Thyroid gland (tissue), 4 donors: ENCODE data around the gene PCDH12.

Source experiments
- POLR2A ChIP-seq, 2 donors: fragments of 450-650 bp; IDR thresholded peaks; one replicate each; pipeline ENCODE4 v1.6.1; 2017; ENCODE audit warnings: antibody characterized with exemption in 2 of 2, mild to moderate bottlenecking in 2 of 2, moderate library complexity in 1 of 2
- TF ChIP-seq, protein P1 (sequence below), 6 experiments: fragments of 200-600 bp in 3 of 6; fragments of 450-650 bp in 3 of 6; sonication (generic) in 3 of 6; IDR thresholded peaks; one replicate each; pipeline ENCODE4 v1.5.1; 2016 to 2019; ENCODE audit warnings: antibody characterized with exemption in 6 of 6, mild to moderate bottlenecking in 2 of 6, inconsistent platforms in 1 of 6, moderate library complexity in 1 of 6

GRCh38 chr5:141931694-141932093 lies 26.3 kb downstream of the PCDH12 start:
- TF ChIP-seq, protein P1, sequence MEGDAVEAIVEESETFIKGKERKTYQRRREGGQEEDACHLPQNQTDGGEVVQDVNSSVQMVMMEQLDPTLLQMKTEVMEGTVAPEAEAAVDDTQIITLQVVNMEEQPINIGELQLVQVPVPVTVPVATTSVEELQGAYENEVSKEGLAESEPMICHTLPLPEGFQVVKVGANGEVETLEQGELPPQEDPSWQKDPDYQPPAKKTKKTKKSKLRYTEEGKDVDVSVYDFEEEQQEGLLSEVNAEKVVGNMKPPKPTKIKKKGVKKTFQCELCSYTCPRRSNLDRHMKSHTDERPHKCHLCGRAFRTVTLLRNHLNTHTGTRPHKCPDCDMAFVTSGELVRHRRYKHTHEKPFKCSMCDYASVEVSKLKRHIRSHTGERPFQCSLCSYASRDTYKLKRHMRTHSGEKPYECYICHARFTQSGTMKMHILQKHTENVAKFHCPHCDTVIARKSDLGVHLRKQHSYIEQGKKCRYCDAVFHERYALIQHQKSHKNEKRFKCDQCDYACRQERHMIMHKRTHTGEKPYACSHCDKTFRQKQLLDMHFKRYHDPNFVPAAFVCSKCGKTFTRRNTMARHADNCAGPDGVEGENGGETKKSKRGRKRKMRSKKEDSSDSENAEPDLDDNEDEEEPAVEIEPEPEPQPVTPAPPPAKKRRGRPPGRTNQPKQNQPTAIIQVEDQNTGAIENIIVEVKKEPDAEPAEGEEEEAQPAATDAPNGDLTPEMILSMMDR (IDR thresholded peaks at IDR 0.05) = no peak
- TF ChIP-seq POLR2A (IDR thresholded peaks at IDR 0.05) = no peak
